ENCODE data around the gene CELF2.

- TF ChIP-seq CTCF (IDR thresholded peaks at IDR 0.05) (no peak), POLR2A (IDR thresholded peaks at IDR 0.05) (no peak), POLR2AphosphoS5 (IDR thresholded peaks at IDR 0.05) (peak in 1 of 4 donors; percentile 5), EP300 (IDR thresholded peaks at IDR 0.05) (no peak)
Observed at GRCh38 chr10:11178606-11179515, 161.2 kb downstream of the CELF2 start.

All from sigmoid colon (tissue), 4 donors.